ENCODE results near the gene GGACT. TPM values are rescaled to one million over a fixed set of nuclear protein-coding genes. Genes with fewer than 3 reads are reported as not detected.

The GGACT gene
- total and polyA plus RNA-seq, 2 of the 8 experiments (the other 6 are each of a cell fraction or from before 2014, with no cell fraction given) = 1.1 to 1.5 TPM

GRCh38 chr13:100581504-100581903, 7.1 kb downstream of the GGACT start:
- Histone ChIP-seq H3K27me3 (replicated peaks in 1 of 4; ENCODE audit: control insufficient read depth in 3 of 4, extremely low read depth in 1 of 4, insufficient read depth in 3 of 4, low read length in 3 of 4) (no peaks in the 10 kb centered on the region), H3K56ac (replicated peaks; ENCODE audit: insufficient read length, low read depth, low read length) (no peak overlapping the region), H4K91ac (replicated peaks; ENCODE audit: insufficient read length, low read length) (no peak overlapping the region), H2BK5ac (ENCODE audit: low read depth, low read length) (no peak overlapping the region), H2BK20ac (ENCODE audit: low read length) (no peak overlapping the region), H3K4me3 (ENCODE audit: extremely low read depth in 1 of 4, insufficient read depth in 2 of 4, low read depth in 3 of 4, low read length in 4 of 4) (no peak overlapping the region), H2BK120ac (replicated peaks; ENCODE audit: low read depth, low read length) (no peak overlapping the region), H3K4me1 (replicated peaks in 1 of 4; ENCODE audit: control insufficient read depth in 3 of 4, insufficient read depth in 4 of 4, low read length in 3 of 4) (no peaks in the 10 kb centered on the region), H3K9me3 (ENCODE audit: insufficient read depth in 2 of 2, low read depth in 1 of 2, low read length in 1 of 2) (peaks cover 4 to 10% of the 10 kb centered on the region in 2 experiments; a peak in 2 of 4 replicates), H3K14ac (ENCODE audit: insufficient read length) (no peak overlapping the region), H3K4me2 (ENCODE audit: insufficient read depth in 1 of 2, low read depth in 2 of 2, low read length in 2 of 2) (no peak overlapping the region), H2AFZ (ENCODE audit: low read length) (no peak overlapping the region), H3K4ac (replicated peaks; ENCODE audit: insufficient read length, low read depth, low read length) (no peak overlapping the region), H2AK5ac (ENCODE audit: low read depth, low read length) (no peak overlapping the region), H3K79me2 (ENCODE audit: control insufficient read depth in 1 of 2, insufficient read depth in 2 of 2, low read length in 2 of 2) (no peaks in the 10 kb centered on the region), H3K79me1 (ENCODE audit: low read depth, low read length) (no peaks in the 10 kb centered on the region), H2BK15ac (ENCODE audit: low read length) (no peak overlapping the region), H4K8ac (ENCODE audit: extremely low read depth, insufficient read depth, low read length) (no peak overlapping the region), H3K9ac (replicated peaks in 1 of 4; ENCODE audit: extremely low read depth in 1 of 4, low read depth in 3 of 4, low read length in 3 of 4) (no peak overlapping the region), H3K18ac (ENCODE audit: extremely low read depth, low read length) (no peak overlapping the region), H3K27ac (ENCODE audit: low read depth, low read length) (no peak overlapping the region), H2BK12ac (ENCODE audit: low read depth, low read length) (no peak overlapping the region), H3K36me3 (ENCODE audit: control insufficient read depth in 2 of 4, insufficient read depth in 4 of 4, low read length in 3 of 4) (peaks cover 0 to 6% (median 1%) of the 10 kb centered on the region in 4 experiments; a peak in 1 of 8 replicates), H4K5ac (ENCODE audit: insufficient read length, low read depth, low read length) (no peak overlapping the region), H4K20me1 (replicated peaks in 1 of 2; ENCODE audit: control insufficient read depth in 1 of 2, insufficient read depth in 2 of 2, low read length in 2 of 2) (no peaks in the 10 kb centered on the region), H3K23ac (ENCODE audit: insufficient read length) (no peak overlapping the region), H3K23me2 (ENCODE audit: low read depth, low read length) (0 out of 2 replicates have a peak, but pooled peaks cover under 1% of the 10 kb centered on the region)
- POLR2A ChIA-PET (ENCODE audit: partially characterized antibody) = no interaction called here
- CTCF ChIA-PET (ENCODE audit: partially characterized antibody) = interaction anchor here (1.0 to 2.0 kb wide), 3 partner anchors 8 to 12 kb away, joined by 4 to 14 read pairs (median 4); no protein-coding TSS in a partner anchor
- DNase-seq (ENCODE audit: low read depth in 1 of 2, low spot score in 2 of 2) = no peak
- no peak for FAIRE-seq
- WGBS, 2 experiments (ENCODE audit: extremely low coverage in 1 of 2, insufficient coverage in 1 of 2, insufficient read length in 1 of 2, insufficient replicate concordance in 2 of 2, low coverage in 1 of 2, low lambda C conversion rate in 2 of 2, missing lambda C conversion rate in 1 of 2) = 92% methylated on average over 2 of the region's 2 CpGs; no CpG with 5 or more reads in 1 of the 2 experiments
- TF ChIP-seq USF2 (IDR thresholded peaks at IDR 0.05; ENCODE audit: low read length) = no peak
- TF ChIP-seq RAD21 (IDR thresholded peaks at IDR 0.05 in 1 of 2, conservative IDR thresholded peaks at IDR 0.05 in 1 of 2; ENCODE audit: low read depth in 2 of 2, low read length in 2 of 2) = no peak
- TF ChIP-seq CHD1 (IDR thresholded peaks at IDR 0.05; ENCODE audit: low read depth, low read length) = no peak
- TF ChIP-seq TBP (IDR thresholded peaks at IDR 0.05; ENCODE audit: low read depth, low read length) = no peak
- TF ChIP-seq GABPA (IDR thresholded peaks at IDR 0.05; ENCODE audit: borderline replicate concordance, insufficient read depth, low read length) = no peak
- TF ChIP-seq HDAC2 (IDR thresholded peaks at IDR 0.05; ENCODE audit: borderline replicate concordance in 1 of 2, low read depth in 2 of 2, low read length in 2 of 2) = no peak
- no peak for TF ChIP-seq SP1 (IDR thresholded peaks at IDR 0.05; ENCODE audit: low read depth, low read length)
- no peak for TF ChIP-seq SIX5 (IDR thresholded peaks at IDR 0.05; ENCODE audit: low read depth, low read length)
- TF ChIP-seq KDM5A (IDR thresholded peaks at IDR 0.05; ENCODE audit: low read length) = no peak
- no peak for TF ChIP-seq SRF (IDR thresholded peaks at IDR 0.05; ENCODE audit: low read depth, low read length)
- no peak for TF ChIP-seq ASH2L (IDR thresholded peaks at IDR 0.05; ENCODE audit: low read length)
- TF ChIP-seq SUZ12 (IDR thresholded peaks at IDR 0.05; ENCODE audit: low read length) = no peak
- no peak for TF ChIP-seq KDM4A (IDR thresholded peaks at IDR 0.05; ENCODE audit: low read depth, low read length, severe bottlenecking)

Measured in H1 (cell line).